HG03439 (cell line): ENCODE measurements around the gene TCP11X1.
"Not testable (repeated sequence)": the region's sequence is repeated elsewhere in the genome, so short reads cannot be mapped to it uniquely, and the experiment has no call there.

ENCODE experiments used
- ATAC-seq: cut with Tn5 transposase; IDR thresholded peaks from one replicate; pipeline ENCODE4 v1.9.1; 2021; ENCODE audit warnings: mild to moderate bottlenecking, moderate library complexity; ENCODE audit not compliant: unreplicated experiment

The TCP11X1 gene

DNA sequence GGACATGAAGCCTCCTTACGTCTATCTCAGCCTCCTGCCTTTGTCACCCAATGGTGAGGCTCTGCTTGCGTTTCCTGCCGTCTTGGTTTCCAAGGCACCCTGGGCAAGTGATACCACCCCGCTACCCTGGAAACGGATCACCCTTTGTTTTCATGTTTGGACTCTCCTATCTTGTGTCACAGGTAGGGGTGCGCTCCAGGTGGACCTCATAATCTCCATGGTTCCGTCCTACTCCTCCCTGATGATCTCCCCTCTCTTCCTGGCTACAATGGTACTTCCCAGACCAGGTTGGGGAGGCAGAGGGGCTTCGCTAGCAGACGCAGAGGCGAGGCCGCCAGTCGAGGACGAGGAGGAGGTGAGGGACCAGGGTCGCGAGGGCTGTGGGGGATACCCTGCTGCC, at the start of gene TCP11X1:
TSS of gene TCP11X1 (plus strand) at position 316 of the 400 bp plus-strand sequence.
- not testable (repeated sequence) for ATAC-seq

DNA sequence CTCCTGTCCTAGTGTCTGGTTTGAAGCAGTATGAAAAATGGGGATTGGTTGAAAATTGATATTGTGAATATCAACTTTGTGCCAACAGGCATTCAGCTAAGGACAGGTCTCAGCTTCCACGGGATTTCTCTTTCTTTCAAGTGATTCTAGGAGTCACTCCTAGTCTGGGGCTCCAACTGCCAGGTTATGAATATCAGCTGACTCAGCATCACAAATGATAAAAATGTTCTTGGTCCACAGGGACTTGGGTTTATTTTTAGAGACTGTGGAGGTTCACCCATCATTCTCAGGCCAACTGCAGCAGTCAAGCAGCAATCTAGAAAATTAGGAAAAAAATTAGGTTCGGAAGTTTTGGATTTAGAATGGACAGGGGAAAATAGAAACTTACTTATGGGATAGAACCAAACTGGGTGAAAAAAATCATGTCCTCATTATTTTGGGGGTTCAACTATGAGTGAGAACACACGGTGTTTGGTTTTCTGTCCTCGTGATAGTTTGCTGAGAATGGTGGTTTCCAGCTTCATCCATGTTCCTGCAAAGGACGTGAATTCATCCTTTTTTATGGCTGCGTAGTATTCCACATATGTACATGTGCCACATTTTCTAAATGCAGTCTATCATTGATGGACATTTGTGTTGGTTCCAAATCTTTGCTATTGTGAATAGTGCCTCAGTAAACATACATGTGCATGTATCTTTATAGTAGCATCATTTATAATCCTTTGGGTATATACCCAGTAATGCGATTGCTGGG, 29.0 kb upstream of the TCP11X1 start:
- no peak for ATAC-seq

DNA sequence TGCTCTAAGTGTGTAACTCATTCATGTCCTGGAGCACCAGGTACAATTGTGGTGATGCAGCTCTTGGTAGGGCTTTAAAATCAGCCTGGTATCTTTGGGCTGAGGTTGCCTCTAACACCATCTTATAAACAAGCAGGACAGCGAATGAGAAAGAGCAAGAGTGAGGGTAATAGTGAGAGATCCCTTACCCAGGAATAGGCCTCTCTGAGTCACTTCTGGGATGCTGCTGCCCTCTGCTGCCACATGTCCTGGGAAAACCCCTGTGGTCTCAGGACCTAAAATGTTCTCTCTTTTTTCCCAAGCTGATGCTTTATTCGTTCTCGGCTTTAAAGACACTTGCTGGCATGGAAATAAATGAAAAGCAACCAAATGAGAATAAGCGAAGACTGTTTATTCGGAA, 7.2 kb upstream of the TCP11X1 start:
- not testable (repeated sequence) for ATAC-seq

DNA sequence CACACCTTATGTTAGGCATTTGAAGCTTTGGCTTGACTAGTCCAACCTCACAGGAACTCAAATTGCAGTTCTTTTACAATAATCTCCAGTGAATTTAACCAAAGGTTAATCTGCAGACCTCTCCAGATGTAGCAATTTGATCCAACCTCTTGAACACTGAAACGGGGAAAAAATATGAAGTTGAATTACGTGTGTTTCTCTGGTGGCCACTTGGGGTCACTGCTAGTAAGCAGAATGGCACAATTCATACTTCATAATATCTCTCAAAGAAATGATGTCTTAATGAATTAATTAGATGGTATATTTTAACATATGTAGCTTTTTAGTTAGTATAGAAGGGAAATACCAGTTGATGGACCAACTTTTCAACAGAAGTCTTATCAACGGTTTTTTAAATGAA, 1.4 kb downstream of the TCP11X1 start:
- not testable (repeated sequence) for ATAC-seq

DNA sequence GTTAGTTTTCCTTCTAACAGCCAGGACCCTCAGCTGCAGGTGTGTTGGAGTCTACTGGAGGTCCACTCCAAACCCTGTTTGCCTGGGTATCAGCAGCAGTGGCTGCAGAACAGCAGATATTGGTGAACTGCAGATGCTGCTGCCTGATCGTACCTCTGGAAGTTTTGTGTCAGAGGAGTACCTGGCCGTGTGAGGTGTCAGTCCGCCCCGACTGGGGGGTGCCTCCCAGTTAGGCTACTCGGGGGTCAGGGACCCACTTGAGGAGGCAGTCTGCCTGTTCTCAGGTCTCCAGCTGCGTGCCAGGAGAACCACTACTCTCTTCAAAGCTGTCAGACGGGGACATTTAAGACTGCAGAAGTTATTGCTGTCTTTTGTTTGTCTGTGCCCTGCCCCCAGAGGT, 20.6 kb downstream of the TCP11X1 start:
- not testable (repeated sequence) for ATAC-seq

DNA sequence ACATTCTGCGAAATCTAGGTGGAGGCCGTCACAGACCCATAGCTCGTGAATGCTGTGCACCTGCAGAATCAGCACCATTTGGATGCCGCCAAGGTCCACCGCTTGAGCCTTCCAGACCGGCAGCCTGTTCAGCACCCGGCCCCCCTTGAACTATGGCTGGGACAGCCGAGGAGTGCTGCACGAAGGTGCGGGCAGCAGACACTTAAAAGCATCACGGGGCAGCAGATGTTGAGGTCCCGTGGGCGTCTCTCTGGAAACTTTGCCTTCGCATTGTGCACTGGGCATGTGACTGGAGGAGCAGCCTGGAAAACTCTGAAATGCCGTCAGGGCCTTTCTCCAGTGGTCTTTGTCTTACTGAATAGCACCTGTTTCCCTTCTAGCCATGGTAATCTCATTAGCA, 25.2 kb downstream of the TCP11X1 start:
- not testable (repeated sequence) for ATAC-seq

DNA sequence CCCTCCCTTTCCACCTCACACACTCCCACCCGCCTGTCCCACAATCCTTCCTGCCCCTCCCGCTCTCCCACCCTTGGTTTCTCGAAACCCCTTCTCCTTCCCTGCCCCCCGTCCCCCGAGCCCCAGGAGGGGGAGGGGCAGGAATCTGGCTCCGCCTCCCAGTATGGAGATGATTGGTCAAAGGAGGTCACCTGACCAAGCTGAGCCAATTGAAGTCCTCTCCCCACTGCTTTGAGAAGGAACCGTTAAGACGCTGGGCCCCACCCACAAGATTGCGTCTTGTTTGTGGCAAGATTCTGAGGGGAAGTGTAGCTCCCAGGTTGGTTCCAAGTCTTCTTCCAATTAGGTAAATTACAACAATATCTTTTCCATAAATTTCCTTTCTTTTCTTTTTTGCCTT, 31.8 kb downstream of the TCP11X1 start, which contains the start of gene NXF2:
TSS of gene NXF2 (plus strand) at position 275 of the 400 bp plus-strand sequence. CDS start 59,912 bp downstream, outside the sequence.
- not testable (repeated sequence) for ATAC-seq

DNA sequence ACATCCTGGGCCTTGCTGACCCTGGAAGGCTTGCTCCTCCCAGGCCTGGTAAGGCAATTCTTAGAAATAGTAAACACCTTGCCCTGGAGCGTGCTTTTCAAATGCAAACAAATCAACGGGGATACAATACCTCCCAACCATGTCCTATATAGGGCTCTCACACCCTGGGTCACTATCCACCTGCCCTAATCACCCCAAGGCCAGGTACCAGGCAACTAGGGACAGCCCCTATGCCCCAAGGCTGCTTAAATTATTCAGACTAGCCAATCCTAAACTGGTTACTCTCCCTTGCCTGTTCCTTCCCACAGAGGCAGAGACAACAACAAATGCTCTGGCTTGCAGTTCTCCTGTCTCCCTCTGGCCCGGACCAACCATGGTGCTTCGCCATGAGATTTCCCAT, 57.1 kb downstream of the TCP11X1 start:
- not testable (repeated sequence) for ATAC-seq
